H1 (cell line): ENCODE measurements around the gene SAMD9L. TPM values are rescaled to one million over a fixed set of nuclear protein-coding genes. Genes with fewer than 3 reads are reported as not detected.

Source experiments
- CHD2 ChIP-seq: IDR thresholded peaks from 2 replicates; pipeline ENCODE4 v1.6.1; 2012; ENCODE audit warnings: low read length, improper control_type of control experiment
- polyA plus RNA-seq, 7 experiments: library from polyadenylated mRNA; depleted of rRNA in 3 of 7; stranded (reverse) in 5 of 7; unstranded in 2 of 7; fragments of >200 nt in 5 of 7; fragments of 200-250 nt in 2 of 7; gene quantifications; 1 replicate in 5 of 7; 2 replicates in 1 of 7; 4 replicates in 1 of 7; pipeline versions ENCODE4 v1.2.1 to v1.2.3, GENCODE V29; 2011 to 2013; ENCODE audit warnings: missing spikeins in 2 of 7, mixed read lengths in 2 of 7
- total RNA-seq: library from RNA; stranded (reverse); fragmentation: NEBNext Ultra II Directional; extraction: Animal tissue kit (Norgen Biotek cat#: 25700); gene quantifications from 2 replicates; pipeline ENCODE4 v1.2.1, GENCODE V29; 2021
- TF ChIP-seq, protein P1 (sequence below): IDR thresholded peaks from 2 replicates; pipeline ENCODE4 v1.6.1; 2012; ENCODE audit warnings: inconsistent platforms

The SAMD9L gene
- total and polyA plus RNA-seq, 2 of the 8 experiments (the other 6 are each of a cell fraction or from before 2014, with no cell fraction given), result not detected

DNA sequence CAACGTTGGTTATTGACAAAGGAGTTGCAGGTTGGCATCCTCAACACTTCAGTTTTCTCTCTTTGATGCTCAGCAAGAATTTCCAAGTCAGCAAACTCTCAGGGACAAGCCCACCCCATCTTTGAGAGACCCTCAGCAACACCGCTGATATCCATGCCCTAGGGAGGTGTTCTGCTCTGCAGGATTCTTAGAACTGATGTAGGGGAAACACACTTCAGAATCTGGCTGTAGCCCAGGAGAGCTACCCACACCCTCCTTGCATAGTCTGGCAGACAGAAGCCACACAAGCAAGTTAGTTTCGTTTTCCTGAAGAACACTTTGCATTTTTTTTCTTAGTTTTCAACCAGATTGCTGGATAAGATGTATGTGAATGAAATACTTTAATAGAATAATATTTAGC lies 822 bp downstream of the SAMD9L start (continued):
- TF ChIP-seq CHD2, result no peak
- TF ChIP-seq, protein P1, sequence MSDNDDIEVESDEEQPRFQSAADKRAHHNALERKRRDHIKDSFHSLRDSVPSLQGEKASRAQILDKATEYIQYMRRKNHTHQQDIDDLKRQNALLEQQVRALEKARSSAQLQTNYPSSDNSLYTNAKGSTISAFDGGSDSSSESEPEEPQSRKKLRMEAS, result no peak
